GM21619 (cell line): Measurements from ENCODE around the gene SLC4A1.
"Not testable (repeated sequence)": the region's sequence is repeated elsewhere in the genome, so short reads cannot be mapped to it uniquely, and the experiment has no call there.

Source experiments
- ATAC-seq: cut with Tn5 transposase; IDR thresholded peaks from one replicate; pipeline ENCODE4 v1.9.1; 2021; ENCODE audit not compliant: unreplicated experiment

The SLC4A1 gene

DNA sequence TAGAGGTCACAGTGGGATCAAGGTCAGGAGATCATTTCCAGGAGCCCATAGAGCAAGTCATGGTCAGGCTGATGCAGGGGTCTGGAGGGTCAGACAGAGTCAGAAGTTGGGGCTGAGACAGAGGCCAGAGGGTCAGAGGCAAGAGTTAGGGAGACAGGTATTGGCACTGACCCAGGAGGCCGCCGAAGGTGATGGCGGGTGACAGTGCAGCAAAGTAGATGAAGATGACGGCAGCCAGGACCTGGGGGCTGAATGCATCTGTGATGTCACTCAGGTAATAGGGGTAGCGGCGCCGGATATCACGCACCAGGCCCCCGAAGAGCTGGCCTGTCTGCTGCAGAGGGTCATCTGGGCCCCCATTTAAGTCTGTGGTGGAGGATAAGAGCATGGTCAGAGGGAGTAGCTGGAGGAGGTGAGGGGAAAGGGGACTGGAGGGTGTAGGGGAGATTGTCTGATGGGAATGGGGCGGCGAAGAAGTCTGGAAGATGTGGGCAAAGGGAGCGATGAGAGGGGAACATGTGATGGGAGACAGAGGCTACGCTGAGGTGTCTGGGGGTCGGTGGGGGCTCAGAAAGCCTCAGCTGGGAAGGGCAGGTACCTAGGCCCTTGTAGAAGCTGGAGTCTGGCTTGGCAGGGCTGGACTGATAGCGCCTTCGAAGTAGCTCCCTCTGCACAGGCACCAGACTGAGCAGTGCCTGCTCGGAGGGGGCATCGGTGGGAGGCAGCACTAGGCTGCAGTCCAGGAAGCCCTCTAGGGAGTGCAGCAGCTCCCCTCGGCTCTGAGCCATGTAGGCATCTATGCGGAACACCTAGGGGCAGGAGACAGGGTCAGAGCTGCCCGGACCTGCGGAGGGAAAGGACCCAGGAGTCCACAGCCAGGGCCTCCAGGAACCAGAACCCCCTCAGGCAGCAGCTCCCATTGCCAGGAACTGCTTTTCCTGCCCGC, 9.8 kb downstream of the SLC4A1 start:
- ATAC-seq: no peak

DNA sequence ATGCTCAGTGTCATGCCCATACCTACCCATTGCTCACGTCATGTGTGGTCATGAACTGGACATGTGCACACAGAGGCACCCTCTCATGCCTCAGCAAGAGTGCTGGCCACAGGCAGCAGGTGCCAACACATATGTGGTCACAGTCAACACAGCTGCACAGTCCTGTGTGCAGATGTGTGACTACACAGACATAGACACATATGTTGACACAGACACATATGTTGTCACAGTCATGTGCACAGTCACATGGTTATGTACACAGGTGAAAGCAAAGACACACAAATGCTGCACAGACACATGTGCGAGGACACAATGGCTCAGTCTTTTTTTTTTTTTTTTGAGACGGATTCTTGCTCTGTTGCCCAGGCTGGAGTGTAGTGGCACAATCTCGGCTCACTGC, 11.3 kb downstream of the SLC4A1 start:
- no peak for ATAC-seq

DNA sequence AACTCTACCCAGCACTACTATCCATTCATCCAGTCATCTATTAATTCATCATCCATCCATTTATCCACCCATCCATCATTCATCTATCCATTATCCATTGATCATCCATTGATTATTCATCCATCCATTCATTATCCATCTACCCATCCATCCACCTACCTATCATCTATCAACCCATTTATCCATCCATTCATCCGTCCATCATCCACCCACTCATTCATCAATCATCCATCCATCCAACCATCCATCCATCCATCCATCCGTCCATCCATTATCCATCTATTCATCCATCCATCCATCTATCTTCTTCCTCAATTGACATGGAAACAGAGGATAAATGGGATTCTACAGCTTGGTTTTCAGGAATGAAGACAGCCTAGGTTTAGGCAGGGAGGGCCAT, 12.0 kb downstream of the SLC4A1 start:
- no peak for ATAC-seq

DNA sequence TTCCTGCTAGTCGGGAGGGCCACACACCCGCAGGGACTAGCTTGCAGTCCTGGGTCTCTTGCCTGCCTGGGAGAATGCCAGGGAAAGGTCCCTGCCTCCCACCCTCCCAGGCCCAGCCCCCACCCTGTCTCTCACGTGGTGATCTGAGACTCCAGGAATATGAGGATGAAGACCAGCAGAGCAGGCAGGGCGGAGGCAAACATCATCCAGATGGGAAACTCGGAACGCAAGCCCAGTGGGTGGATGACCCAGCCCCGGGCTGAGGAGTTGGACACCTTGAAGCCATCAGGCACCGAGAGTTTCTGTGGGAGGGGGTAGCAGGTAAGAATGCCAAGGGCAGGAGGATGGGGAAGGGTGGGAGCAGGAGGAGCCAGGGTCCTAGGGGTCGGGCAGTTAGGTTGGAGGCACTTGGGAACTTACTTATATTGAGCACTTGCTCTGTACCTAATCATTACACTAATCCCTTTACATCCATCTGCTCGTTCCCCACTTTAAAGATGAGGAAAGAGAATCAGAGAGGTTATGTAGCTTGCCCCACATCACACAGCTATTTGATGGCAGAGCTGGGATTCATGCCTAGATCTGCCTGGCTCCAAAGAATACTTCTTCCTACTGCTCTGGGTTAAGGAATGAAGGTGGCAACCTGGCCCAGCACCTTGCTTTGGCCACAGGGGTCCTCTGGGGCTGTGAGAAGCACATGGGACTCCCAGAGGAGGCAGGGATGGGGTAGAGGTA, 13.4 kb downstream of the SLC4A1 start:
- ATAC-seq: no peak

DNA sequence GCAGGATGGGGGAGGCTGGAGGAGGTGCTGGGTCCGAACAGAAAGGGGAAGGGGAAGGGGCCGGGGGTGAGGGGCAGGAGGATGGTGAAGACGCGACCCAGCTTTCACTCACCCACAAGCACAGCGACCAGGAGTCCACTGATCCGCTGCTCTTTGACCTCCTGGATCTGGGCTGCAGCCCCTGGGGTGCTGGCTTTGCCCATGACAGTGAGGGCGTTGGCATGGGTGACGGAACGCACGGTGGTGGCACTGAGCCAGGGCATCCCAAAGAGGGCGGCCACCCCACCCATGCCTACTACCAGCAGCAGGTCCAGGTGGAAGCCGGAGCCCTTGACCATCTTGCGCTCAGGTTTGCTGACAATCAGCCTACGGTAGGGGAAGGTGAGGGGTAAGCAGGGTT, 14.9 kb downstream of the SLC4A1 start:
- ATAC-seq: no peak

DNA sequence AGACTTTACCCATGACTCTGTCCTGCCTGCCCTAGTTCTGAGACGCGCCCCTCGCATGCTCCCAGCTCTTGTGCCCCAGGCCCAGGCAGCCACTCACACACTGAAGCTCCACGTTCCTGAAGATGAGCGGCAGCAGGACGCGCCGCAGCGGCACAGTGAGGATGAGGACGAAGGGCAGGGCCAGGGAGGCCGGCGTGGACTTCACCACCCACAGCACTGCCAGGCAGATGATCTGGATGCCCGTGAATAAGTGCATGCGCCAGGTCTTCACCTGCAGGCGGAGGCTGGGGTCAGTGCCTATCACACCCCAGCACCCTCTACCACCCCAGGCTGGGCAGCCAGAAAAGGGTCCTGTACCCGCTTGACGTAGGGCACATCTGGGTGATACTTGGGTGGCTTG, 16.9 kb downstream of the SLC4A1 start:
- no peak for ATAC-seq

DNA sequence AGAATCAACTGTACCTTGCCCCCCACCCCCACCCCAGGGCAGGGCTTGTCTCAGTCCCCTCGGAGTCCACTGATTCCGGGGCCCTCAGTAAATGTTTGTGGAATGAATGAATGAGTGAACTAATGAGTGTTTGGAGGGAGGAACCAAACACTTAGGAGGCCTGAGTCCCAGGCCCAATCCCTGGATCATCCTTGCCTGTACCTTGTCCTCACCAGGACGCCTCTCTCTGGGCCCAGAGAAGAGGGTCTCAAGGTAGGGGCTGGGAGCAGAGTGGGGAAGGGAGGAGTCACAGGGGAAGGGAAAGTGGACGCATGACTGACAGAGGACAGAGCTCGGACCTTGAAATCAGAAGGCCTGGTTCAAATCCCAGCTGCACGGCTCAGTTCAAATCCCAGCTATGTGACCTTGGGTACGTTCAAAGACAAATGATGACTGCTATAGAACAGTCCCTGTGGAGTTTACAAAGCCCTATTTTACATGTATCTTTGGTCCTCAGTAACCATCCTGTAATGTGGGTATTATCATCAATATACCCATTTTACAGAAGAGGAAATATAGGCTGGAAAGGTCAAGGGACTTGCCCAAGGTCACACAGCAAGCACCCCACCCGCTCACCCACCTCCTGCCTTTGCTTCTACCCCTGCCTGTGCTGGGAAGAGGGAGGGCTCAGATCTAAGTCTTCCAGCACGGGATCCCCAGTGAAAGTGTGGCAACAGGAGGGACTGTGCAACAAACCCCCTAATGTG, 18.3 kb downstream of the SLC4A1 start:
- ATAC-seq: no peak

DNA sequence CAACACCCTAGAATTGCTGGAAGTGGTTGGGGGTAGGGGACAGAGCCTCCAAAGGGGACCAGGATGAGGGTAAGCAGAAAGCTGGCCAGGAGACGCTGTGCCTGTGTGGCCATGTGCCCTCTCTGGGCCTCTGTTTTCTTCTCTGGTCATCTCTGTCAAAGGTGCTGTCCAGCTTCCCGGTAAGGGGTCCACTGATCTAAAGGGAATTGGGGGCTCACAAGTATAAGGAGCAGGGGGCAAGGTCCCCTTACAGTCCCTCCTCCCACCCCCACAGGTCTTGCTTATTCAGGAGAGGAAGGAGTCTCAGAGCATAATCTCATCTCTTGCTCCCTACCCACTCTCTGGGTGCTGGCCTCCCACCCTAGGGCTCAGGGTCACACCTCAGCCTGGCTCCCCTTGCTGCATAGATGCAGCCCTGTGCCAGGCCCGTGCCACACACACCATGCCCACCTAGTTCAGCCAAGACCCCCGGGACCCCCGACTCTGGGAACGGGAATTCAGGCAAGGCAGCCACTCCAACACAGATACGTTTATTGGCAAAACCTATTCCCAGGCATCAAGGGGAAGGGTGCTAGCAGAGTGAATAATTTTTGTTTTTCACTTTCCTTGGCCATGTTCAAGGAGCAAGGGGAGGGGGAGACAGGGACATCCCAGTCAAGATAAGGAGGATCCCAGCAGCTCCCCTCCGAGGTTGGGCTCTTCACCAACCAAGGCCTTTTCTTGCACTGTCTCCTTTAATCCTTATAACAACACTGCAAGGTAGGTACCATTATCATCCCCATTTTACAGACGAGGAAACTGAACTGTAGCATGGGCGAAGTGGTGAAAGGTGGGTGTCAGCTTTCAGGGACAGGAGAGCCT, 19.8 kb downstream of the SLC4A1 start:
- no peak for ATAC-seq

DNA sequence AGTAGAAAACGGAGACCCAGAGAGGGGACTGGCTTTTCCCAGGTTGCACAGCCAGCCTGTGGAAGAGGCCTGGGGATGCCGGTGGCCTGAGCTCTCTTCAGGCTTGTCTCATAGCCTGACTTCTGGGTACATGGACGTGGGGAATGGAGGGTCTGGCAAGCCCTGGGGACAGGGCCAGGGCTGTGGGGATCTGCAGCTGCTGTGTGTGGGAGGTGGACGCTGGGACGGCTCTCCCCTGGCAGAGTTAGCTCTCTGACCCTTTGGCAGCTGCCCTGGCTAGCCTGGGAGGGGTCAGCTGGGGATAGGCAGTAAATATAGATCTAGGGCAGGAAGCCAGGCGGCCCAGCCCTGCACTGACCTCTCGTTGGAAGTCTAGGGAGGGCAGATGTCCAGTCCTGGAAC, 20.5 kb downstream of the SLC4A1 start:
- ATAC-seq: no peak

DNA sequence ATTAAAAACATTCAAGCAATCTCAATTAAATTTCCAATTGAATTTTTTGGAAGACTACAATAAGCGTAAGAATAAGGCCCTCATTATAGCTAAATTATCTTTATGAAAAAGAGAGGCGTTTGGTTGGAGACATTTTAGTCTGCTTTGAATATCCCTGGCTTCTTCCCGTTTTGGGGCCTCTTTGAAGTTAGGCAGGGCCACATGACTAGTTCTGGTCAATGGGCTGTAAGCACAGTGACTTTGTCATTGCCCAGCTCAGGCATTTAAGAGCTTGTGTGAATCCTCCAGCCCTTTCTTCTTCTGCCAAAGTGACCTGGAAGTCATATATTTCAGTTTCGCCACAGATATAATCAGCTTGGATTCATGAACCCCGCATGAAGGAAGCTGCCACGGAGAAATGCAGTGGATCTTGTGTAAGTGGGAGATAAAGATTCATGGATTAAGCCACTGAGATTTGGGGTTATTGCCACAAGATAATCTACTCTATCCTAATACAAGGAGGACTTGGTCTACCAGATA, 26.8 kb downstream of the SLC4A1 start:
- no peak for ATAC-seq

DNA sequence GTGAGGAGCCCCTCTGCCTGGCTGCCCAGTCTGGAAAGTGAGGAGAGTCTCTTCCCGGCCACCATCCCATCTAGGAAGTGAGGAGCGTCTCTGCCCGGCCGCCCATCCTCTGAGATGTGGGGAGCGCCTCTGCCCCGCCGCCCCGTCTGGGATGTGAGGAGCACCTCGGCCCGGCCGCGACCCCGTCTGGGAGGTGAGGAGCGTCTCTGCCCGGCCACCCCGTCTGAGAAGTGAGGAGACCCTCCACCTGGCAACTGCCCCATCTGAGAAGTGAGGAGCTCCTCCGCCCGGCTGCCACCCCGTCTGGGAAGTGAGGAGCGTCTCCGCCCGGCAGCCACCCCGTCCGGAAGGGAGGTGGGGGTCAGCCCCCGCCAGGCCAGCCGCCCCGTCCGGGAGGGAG, 30.0 kb downstream of the SLC4A1 start:
- ATAC-seq: not testable (repeated sequence)

DNA sequence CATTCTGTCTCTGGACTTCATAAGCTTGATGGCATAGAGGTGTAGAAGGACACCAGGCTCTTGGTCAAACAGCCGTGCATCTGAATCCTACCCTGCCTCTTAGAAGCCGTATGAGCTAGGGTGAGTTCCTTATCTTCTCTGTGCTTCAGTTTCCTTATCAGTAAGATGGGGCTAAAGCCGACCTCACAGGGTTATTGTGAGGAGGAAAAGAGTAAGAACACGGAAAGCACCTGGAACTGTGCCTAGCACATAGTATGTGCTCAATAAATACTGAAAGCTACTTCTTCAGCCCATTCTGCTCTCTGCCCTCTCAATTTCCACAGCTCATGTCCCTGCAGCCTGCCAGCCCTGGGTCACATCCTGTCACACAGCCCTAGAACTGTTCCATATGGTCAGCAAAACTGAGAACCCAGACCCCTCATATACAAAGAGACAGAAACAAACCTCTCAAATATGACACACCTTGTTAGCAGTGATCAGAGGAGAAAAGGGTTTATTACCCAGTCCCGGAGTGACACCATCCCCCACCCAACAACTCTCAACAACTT, 31.4 kb downstream of the SLC4A1 start:
- ATAC-seq: no peak

DNA sequence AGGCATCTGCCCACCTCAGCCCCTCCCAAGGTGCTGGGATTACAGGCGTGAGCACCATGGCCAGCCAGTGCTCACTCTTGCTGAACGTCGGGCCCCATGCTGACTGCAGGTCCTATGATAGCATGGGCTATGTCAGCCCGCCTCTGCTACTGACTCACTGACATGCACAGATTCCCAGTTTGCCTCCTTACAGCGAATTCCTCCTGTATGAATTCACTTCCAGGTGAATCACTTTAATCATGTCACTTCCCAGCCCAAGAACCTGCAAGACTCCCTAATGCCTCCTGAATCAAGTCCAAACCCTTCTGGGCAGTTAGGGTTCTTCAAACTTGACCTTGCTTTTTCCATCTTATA, 32.4 kb downstream of the SLC4A1 start:
- no peak for ATAC-seq

DNA sequence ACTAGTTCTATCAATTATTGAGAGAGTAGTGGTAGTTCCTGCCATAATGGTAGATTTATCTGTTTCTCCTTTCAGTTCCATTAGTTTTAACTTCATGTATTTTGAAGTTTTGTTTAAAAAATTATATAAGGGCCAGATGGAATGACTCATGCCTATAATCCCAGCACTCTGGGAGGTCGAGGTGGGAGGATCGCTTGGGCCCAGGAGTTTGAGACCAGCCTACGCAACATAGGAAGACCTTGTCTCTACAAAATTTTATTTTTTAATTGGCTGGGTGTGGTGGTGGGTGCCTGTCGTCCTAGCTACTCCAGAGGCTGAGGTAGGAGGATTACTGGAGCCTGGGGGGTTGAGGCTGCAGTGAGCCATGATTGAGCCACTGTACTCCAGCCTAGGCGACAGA, 34.4 kb downstream of the SLC4A1 start:
- ATAC-seq: no peak

DNA sequence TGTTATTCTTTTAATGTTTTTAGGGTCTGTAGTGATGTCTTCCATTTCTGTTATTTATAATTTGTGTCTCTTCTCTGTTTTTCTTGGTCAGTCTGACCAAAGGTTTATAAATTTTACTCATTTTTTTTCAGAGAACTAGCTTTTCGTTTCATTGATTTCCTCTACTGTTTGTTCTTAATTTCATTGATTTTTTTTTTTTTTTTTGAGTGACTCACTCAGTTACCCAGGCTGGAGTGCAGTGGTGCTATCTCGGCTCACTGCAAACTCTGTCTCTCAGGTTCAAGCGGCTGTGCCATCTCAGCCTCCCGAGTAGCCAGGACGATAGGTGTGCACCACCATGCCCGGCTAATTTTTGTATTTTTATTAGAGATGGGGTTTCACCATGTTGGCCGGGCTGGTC, 35.9 kb downstream of the SLC4A1 start:
- ATAC-seq: no peak

DNA sequence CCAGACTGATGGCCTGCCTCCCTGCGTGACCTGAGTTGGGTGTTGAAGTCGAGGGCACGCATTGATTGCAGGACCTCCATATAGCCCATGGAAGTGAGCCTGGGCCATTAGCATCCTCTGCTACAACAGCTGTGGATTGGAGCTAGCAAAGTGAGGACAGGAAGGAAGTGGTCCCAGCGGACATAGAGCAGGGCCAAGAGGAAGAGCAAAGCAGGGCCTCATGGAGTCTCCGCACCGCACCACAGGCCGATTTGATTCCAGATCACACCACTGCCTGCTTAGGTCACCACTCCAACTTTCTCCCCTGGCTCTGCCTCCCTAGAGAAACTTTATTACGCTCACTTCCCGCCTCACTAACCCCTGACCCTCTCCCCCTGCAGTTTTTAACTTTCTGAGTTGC, 37.8 kb downstream of the SLC4A1 start:
- no peak for ATAC-seq

DNA sequence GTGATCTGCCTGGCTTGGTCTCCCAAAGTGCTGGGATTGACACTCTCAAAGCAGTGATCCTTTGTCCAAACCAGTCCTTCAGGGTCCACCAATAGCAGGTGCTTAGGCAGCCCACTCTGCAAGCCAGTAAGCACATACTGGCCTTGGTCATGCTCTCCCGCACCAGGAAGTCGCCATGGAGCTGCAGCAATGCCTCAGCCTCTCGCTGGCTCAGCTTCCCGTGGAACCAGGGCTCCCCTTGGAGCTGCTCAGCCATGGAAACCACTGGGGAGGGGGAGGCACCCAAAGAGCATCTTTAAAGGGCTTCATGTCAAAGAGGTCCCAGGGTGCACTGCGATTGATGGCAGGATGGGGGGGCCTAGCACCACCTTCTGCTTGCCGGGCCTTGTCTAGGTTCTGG, 38.8 kb downstream of the SLC4A1 start:
- no peak for ATAC-seq

DNA sequence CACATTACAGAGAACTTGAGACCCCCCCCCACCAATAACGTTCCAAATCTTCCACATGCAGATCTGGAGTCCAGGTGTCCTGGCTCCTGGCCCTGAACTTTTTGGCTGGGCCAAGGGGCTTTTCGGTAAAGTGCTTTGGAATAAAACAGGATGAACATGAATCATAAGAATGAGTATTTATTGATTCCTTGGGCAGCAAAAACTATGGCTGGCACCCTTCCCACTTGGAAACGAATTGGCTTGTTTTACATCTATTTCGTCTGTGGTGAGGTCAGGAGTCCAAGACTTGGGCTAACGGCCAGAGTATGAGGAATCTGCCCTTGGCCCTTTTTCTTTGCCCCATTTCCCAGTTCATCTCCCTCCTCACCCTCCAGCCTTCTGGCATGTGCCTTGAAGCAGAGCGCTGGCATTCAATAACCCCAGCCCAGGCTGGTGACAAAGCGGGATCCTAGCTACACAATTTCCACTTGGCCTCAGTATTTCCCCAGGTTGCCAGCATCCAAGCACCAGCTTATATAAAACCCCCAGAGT, 44.3 kb downstream of the SLC4A1 start:
- no peak for ATAC-seq

DNA sequence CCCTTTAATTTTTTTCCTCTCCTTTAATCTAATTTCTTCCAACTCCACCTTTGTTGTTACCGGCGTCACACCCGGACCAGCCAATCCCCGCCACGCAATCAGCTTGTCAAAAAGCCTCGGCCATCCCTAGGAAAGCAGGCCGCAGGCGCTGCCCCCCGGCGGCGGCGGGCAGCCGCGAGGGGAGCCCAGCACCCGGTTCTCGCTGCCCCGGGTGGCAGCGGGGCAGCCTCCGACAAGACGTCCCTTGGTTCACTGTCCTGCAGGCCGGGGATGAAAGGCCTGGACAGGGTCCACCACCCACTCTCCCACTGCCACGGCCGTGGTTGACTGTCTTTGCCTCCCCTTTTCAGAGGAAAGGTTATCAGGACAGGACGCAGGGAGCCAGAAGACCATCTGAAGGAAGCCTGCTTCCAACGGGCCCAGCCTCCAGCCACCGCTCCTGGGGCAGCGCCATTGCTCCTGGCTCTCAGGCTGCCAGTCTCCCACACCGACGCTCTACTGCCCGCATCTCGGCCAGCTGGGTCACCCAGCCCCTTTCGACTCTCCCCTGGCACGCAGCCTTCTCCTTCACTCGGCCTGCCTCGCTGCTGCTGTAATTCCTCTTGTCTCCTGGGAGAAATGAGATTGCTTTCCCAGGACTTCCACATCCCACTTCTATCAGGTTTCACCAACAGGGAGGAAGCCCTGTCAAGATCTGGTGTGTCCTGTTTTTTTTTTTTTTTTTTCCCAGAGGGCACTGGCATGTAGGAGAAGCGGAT, 45.6 kb downstream of the SLC4A1 start:
- ATAC-seq: no peak

DNA sequence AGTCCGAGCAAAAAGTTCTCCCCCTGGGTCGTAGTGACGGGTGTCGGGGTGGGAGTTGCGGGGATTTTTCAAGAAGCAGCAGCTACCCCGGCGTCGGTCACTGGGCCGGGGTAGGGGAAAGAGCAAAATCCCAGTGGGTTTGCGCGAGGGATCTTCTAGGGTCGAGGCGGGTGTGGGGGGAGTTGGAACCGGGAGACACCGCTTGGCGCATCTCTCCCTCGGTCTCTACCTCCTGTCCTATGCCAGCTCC, 46.1 kb downstream of the SLC4A1 start:
- ATAC-seq: no peak
